22Rv1 (cell line): ENCODE measurements around the gene DTNB.

Experiments used
- CTCF ChIP-seq: fragments of 450-650 bp; IDR thresholded peaks from 2 replicates; pipeline ENCODE4 v1.5.1; 2017; ENCODE audit warnings: mild to moderate bottlenecking
- ZFX ChIP-seq: fragments of 450-650 bp; IDR thresholded peaks from 2 replicates; pipeline ENCODE4 v1.6.1; 2017; ENCODE audit warnings: antibody characterized with exemption, borderline replicate concordance

GRCh38 chr2:25363733-25364132 lies 309.6 kb downstream of the DTNB start:
- TF ChIP-seq CTCF (no peak), ZFX (no peak)
